Measurements from ENCODE around the gene ARRDC2. TPM values are rescaled to one million over a fixed set of nuclear protein-coding genes. Genes with fewer than 3 reads are reported as not detected.
"Not testable (repeated sequence)": the region's sequence is repeated elsewhere in the genome, so short reads cannot be mapped to it uniquely, and the experiment has no call there.

The ARRDC2 gene
- total and polyA plus RNA-seq, 2 of the 13 experiments (the other 11 are each of a cell fraction or from before 2014, with no cell fraction given) = 2.1 to 3.4 TPM

DNA sequence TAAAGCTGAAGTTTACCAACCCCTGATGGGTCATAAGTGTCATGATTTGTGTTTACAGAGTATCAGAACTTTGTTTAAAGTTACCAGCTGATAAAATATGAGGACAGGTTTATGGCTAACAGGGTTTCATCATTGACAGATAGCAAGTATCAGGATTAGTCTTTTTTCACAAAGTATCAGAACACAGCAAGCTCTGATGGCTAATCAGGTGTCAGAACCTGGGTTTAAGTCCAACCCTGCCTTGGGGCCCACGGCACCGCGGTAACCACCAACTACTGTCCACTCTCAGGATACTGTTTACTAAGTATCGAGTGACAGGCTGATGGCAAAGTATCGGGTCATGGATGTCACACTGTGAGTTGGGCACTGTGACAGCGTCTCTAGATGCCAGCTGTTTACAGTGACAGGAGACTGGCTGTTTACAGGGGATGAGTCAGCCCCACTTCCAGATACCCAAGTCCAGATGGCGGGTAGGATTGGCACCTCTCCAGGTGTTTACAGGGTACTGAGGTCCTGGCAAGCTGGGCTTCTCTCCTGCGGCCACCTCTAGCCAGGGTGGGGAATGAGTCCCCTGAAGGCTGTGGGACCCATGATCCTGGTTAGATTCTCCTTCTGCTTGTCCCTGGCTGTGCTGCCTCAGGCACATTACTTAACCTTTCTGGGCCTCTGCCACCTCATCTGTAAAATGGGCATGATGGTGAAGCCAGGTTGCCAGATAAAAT lies 21.8 kb downstream of the ARRDC2 start (continued):
- TF ChIP-seq ZNF441 (CRISPR knock-in tag; IDR thresholded peaks at IDR 0.05; ENCODE audit: borderline replicate concordance) (no peak), SIX1 (CRISPR knock-in tag; IDR thresholded peaks at IDR 0.05; ENCODE audit: borderline replicate concordance) (peak; percentile 96), SRSF9 (IDR thresholded peaks at IDR 0.05; ENCODE audit: borderline replicate concordance, insufficient read depth, low read depth, low read length, poor library complexity, severe bottlenecking) (no peak), SP5 (CRISPR knock-in tag; IDR thresholded peaks at IDR 0.05; ENCODE audit: borderline replicate concordance, low read depth) (0 out of 2 replicates have a peak, but pooled peaks have one; percentile 19), MYC (CRISPR knock-in tag; IDR thresholded peaks at IDR 0.05; ENCODE audit: borderline replicate concordance) (no peak), CREB1 (IDR thresholded peaks at IDR 0.05) (no peak), CREB1 (CRISPR knock-in tag; IDR thresholded peaks at IDR 0.05) (peak; percentile 32; the same call in 1 of the 2 replicates), SOX6 (IDR thresholded peaks at IDR 0.05) (no peak), SOX6 (CRISPR knock-in tag; IDR thresholded peaks at IDR 0.05) (peak; percentile 53), ZBTB14 (CRISPR knock-in tag; IDR thresholded peaks at IDR 0.05) (no peak), MBNL3 (CRISPR knock-in tag; conservative IDR thresholded peaks at IDR 0.05) (no peak), ZNF619 (CRISPR knock-in tag; IDR thresholded peaks at IDR 0.05) (no peak)
- TF ChIP-seq, protein P1, sequence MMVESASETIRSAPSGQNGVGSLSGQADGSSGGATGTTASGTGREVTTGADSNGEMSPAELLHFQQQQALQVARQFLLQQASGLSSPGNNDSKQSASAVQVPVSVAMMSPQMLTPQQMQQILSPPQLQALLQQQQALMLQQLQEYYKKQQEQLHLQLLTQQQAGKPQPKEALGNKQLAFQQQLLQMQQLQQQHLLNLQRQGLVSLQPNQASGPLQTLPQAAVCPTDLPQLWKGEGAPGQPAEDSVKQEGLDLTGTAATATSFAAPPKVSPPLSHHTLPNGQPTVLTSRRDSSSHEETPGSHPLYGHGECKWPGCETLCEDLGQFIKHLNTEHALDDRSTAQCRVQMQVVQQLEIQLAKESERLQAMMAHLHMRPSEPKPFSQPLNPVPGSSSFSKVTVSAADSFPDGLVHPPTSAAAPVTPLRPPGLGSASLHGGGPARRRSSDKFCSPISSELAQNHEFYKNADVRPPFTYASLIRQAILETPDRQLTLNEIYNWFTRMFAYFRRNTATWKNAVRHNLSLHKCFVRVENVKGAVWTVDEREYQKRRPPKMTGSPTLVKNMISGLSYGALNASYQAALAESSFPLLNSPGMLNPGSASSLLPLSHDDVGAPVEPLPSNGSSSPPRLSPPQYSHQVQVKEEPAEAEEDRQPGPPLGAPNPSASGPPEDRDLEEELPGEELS (CRISPR knock-in tag; IDR thresholded peaks at IDR 0.05) = peak; percentile 83

- H3K36me3 ChIP-seq (replicated peaks in 1 of 2; ENCODE audit: control insufficient read depth in 1 of 2, insufficient read depth in 2 of 2, low read length in 2 of 2); in situ Hi-C loops (cut with HindIII; ENCODE audit: extremely low pct_ligation_motif_present, low pct_unique_long_range_greater_than_20kb); H3K9ac ChIP-seq (ENCODE audit: insufficient read depth, low read depth, low read length); H3K4me2 ChIP-seq (ENCODE audit: low read depth, low read length); H2AFZ ChIP-seq (ENCODE audit: low read length); H4K20me1 ChIP-seq (ENCODE audit: insufficient read depth, low read length); POLR2A ChIA-PET; H3K27me3 ChIP-seq (ENCODE audit: control insufficient read depth in 1 of 2, insufficient read depth in 2 of 2, low read length in 2 of 2); ATAC-seq; intact Hi-C loops (cut with micrococcal nuclease; ENCODE audit: unreplicated experiment); H3K27ac ChIP-seq (ENCODE audit: extremely low read length, insufficient read depth, low read length); H3K9me3 ChIP-seq (ENCODE audit: low read length); BruUV-seq (replicated peaks); CTCF ChIA-PET (ENCODE audit: low intra/inter-chr PET ratio, low total read pairs); H3K79me2 ChIP-seq (ENCODE audit: insufficient read depth, low read length); FAIRE-seq; H3K4me3 ChIP-seq (replicated peaks in 1 of 3; ENCODE audit: insufficient read depth in 1 of 3, low read depth in 2 of 3, low read length in 3 of 3); DNase-seq (ENCODE audit: low spot score): not testable (repeated sequence)
- H3K4me1 ChIP-seq (ENCODE audit: insufficient read depth, low read length) = peaks cover 35% of the 10 kb centered on the region
- 35% methylated on average over 5 of the region's 5 CpGs for WGBS (ENCODE audit: low lambda C conversion rate)
Measured at GRCh38 chr19:18031401-18031800, 23.4 kb downstream of the ARRDC2 start.

GRCh38 chr19:18032102-18032501 lies 24.1 kb downstream of the ARRDC2 start:
- H3K4me2 ChIP-seq (ENCODE audit: low read depth, low read length); H3K9ac ChIP-seq (ENCODE audit: insufficient read depth, low read depth, low read length); H3K79me2 ChIP-seq (ENCODE audit: insufficient read depth, low read length); H3K27ac ChIP-seq (ENCODE audit: extremely low read length, insufficient read depth, low read length); DNase-seq (ENCODE audit: low spot score); H3K9me3 ChIP-seq (ENCODE audit: low read length); FAIRE-seq; in situ Hi-C loops (cut with HindIII; ENCODE audit: extremely low pct_ligation_motif_present, low pct_unique_long_range_greater_than_20kb); H3K4me3 ChIP-seq (replicated peaks in 1 of 3; ENCODE audit: insufficient read depth in 1 of 3, low read depth in 2 of 3, low read length in 3 of 3); CTCF ChIA-PET (ENCODE audit: low intra/inter-chr PET ratio, low total read pairs); POLR2A ChIA-PET; intact Hi-C loops (cut with micrococcal nuclease; ENCODE audit: unreplicated experiment); ATAC-seq; H2AFZ ChIP-seq (ENCODE audit: low read length); H4K20me1 ChIP-seq (ENCODE audit: insufficient read depth, low read length); BruUV-seq (replicated peaks); H3K36me3 ChIP-seq (replicated peaks in 1 of 2; ENCODE audit: control insufficient read depth in 1 of 2, insufficient read depth in 2 of 2, low read length in 2 of 2); H3K27me3 ChIP-seq (ENCODE audit: control insufficient read depth in 1 of 2, insufficient read depth in 2 of 2, low read length in 2 of 2): not testable (repeated sequence)
- H3K4me1 ChIP-seq (ENCODE audit: insufficient read depth, low read length) = peaks cover 35% of the 10 kb centered on the region
- WGBS (ENCODE audit: low lambda C conversion rate) = 5% methylated on average over 2 of the region's 2 CpGs
